Caco-2 (cell line): ENCODE results near the gene PITPNM3. TPM values are rescaled to one million over a fixed set of nuclear protein-coding genes. Genes with fewer than 3 reads are reported as not detected.
"Not testable (repeated sequence)": the region's sequence is repeated elsewhere in the genome, so short reads cannot be mapped to it uniquely, and the experiment has no call there.

Experiments used
- BruUV-seq: library from RNA; stranded (reverse); fragments of 400-500 nt; replicated peaks from 2 replicates; lab custom pipeline; 2021; lab: Mats Ljungman, UMichigan
- CTCF ChIA-PET: fragments of 300-600 bp; sonication (Branson Sonifier 250); formaldehyde crosslinking; loops from one replicate; lab custom pipeline; 2022; ENCODE audit warnings: antibody characterized with exemption; lab: Charles Lee
- POLR2A ChIA-PET: fragments of 300-600 bp; sonication (Branson Sonifier 250); formaldehyde crosslinking; loops from one replicate; lab custom pipeline; 2022; ENCODE audit warnings: antibody characterized with exemption; lab: Charles Lee
- DNase-seq, 2 experiments: peaks; one replicate each; pipeline versions ENCODE4 v3.0.0 to v3.0.0-alpha.2; 2020 to 2022
- H3K27me3 ChIP-seq: replicated peaks from 2 replicates; pipeline ENCODE4 v1.6.0; 2011; ENCODE audit warnings: low read length; ENCODE audit not compliant: control insufficient read depth, insufficient read depth
- H3K36me3 ChIP-seq: 2 replicates; pipeline ENCODE4 v1.5.1; 2011; ENCODE audit warnings: low read length; ENCODE audit not compliant: control insufficient read depth, insufficient read depth
- H3K4me1 ChIP-seq: fragments of 250-450 bp; sonication (Bioruptor Pico); 2 replicates; pipeline ENCODE4 v1.5.1; 2020; ENCODE audit warnings: mild to moderate bottlenecking
- H3K4me3 ChIP-seq: 2 replicates; pipeline ENCODE4 v1.5.1; 2011; ENCODE audit warnings: low read depth, mild to moderate bottlenecking, control low read depth, low read length
- H3K9me3 ChIP-seq: fragments of 250-450 bp; sonication (Bioruptor Pico); 2 replicates; pipeline ENCODE4 v1.5.1; 2020; ENCODE audit warnings: mild to moderate bottlenecking, moderate library complexity
- H3K27ac Mint-ChIP-seq: one replicate; pipeline ENCODE4 v1.8.0; 2022; ENCODE audit warnings: mixed read lengths; ENCODE audit not compliant: unreplicated experiment
- H3K27me3 Mint-ChIP-seq: one replicate; pipeline ENCODE4 v1.8.0; 2022; ENCODE audit warnings: mixed read lengths; ENCODE audit not compliant: insufficient read depth, unreplicated experiment
- H3K36me3 Mint-ChIP-seq: one replicate; pipeline ENCODE4 v1.8.0; 2022; ENCODE audit warnings: mild to moderate bottlenecking, mixed read lengths; ENCODE audit not compliant: insufficient read depth, unreplicated experiment
- H3K4me1 Mint-ChIP-seq: one replicate; pipeline ENCODE4 v1.8.0; 2022; ENCODE audit warnings: low read depth, mixed read lengths; ENCODE audit not compliant: unreplicated experiment
- H3K4me3 Mint-ChIP-seq: one replicate; pipeline ENCODE4 v1.8.0; 2022; ENCODE audit warnings: mild to moderate bottlenecking, moderate library complexity, mixed read lengths; ENCODE audit not compliant: unreplicated experiment
- H3K9me3 Mint-ChIP-seq: one replicate; pipeline ENCODE4 v1.8.0; 2022; ENCODE audit warnings: mixed read lengths; ENCODE audit not compliant: unreplicated experiment
- CTCF ChIP-seq, 2 experiments: fragments of 200-600 bp in 1 of 2; IDR thresholded peaks; 1 replicate in 1 of 2; 2 replicates in 1 of 2; pipeline versions ENCODE4 v1.5.1 to v1.8.0; 2011 to 2022; ENCODE audit warnings: antibody characterized with exemption in 1 of 2, control low read depth in 1 of 2, inconsistent platforms in 1 of 2, low read depth in 1 of 2, low read length in 1 of 2, mild to moderate bottlenecking in 1 of 2, moderate library complexity in 1 of 2; ENCODE audit not compliant: insufficient read depth in 1 of 2, severe bottlenecking in 1 of 2, unreplicated experiment in 1 of 2
- intact Hi-C: fragments of 100-400 bp; cut with micrococcal nuclease; formaldehyde crosslinking; loops from one replicate; pipeline ENCODE4 v1.10.0; 2022; ENCODE audit not compliant: unreplicated experiment
- total RNA-seq: library from RNA; stranded (reverse); gene quantifications from 2 replicates; pipeline ENCODE4 v1.2.3, GENCODE V29; 2022

Gene PITPNM3
- total RNA-seq, 1 experiment from 2014 or later = 0.50 TPM

GRCh38 chr17:6573982-6574686 is 17.8 kb upstream of the PITPNM3 start:
- Histone ChIP-seq H3K4me3 (no peak overlapping the region), H3K4me1 (no peaks in the 10 kb centered on the region), H3K27me3 (no peaks in the 10 kb centered on the region), H3K9me3 (no peaks in the 10 kb centered on the region), H3K36me3 (no peaks in the 10 kb centered on the region)
- H3K9me3 Mint-ChIP-seq = no peaks in the 10 kb centered on the region
- no peak for DNase-seq
- no peak overlapping the region for H3K27ac Mint-ChIP-seq
- H3K36me3 Mint-ChIP-seq = no peaks in the 10 kb centered on the region
- BruUV-seq = no TSS peak
- no peak overlapping the region for H3K4me3 Mint-ChIP-seq
- intact Hi-C loops = no loop called here
- TF ChIP-seq CTCF (IDR thresholded peaks at IDR 0.05; ENCODE audit: insufficient read depth in 1 of 2, low read depth in 1 of 2, low read length in 1 of 2, severe bottlenecking in 1 of 2, unreplicated experiment in 1 of 2) = no peak
- H3K4me1 Mint-ChIP-seq = no peaks in the 10 kb centered on the region
- H3K27me3 Mint-ChIP-seq = no peaks in the 10 kb centered on the region
- CTCF ChIA-PET = no interaction called here
- POLR2A ChIA-PET = no interaction called here

GRCh38 chr17:6573495-6573894 is 17.1 kb upstream of the PITPNM3 start:
- H3K4me3 ChIP-seq, H3K36me3 Mint-ChIP-seq, POLR2A ChIA-PET, DNase-seq, H3K27me3 ChIP-seq, CTCF ChIA-PET, H3K4me3 Mint-ChIP-seq, intact Hi-C loops, H3K9me3 ChIP-seq, H3K9me3 Mint-ChIP-seq, BruUV-seq, H3K4me1 Mint-ChIP-seq, H3K36me3 ChIP-seq, H3K4me1 ChIP-seq, H3K27me3 Mint-ChIP-seq, H3K27ac Mint-ChIP-seq: not testable (repeated sequence)

DNA sequence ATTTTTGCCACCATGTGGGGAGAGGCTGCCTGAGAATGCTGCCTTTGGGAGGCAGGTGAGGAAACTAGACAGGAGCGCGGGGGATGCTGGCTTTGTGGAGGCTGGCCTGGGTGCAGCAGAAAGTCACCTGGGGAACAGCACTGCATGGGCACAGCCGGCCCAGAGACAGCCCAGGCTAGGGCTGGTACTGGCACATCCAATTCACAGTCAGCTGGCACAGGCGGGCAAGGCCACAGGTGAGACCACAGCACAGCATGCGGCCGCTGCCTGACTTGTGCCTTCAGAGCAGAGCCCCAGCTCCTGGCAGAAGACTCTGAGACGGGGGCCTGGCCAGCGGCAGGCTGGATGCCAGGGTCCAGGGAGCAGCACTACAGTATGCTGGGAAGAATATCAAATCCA is 16.6 kb upstream of the PITPNM3 start:
- no peaks in the 10 kb centered on the region for H3K9me3 Mint-ChIP-seq
- DNase-seq = no peak
- no TSS peak for BruUV-seq
- Histone ChIP-seq H3K36me3 (no peaks in the 10 kb centered on the region), H3K27me3 (no peaks in the 10 kb centered on the region), H3K4me3 (no peak overlapping the region), H3K4me1 (no peaks in the 10 kb centered on the region), H3K9me3 (no peaks in the 10 kb centered on the region)
- CTCF ChIA-PET = no interaction called here
- POLR2A ChIA-PET = no interaction called here
- H3K27me3 Mint-ChIP-seq = no peaks in the 10 kb centered on the region
- intact Hi-C loops = no loop called here
- H3K4me3 Mint-ChIP-seq = no peak overlapping the region
- H3K27ac Mint-ChIP-seq = no peak overlapping the region
- no peaks in the 10 kb centered on the region for H3K36me3 Mint-ChIP-seq
- no peaks in the 10 kb centered on the region for H3K4me1 Mint-ChIP-seq
- TF ChIP-seq CTCF (IDR thresholded peaks at IDR 0.05; ENCODE audit: insufficient read depth in 1 of 2, low read depth in 1 of 2, low read length in 1 of 2, severe bottlenecking in 1 of 2, unreplicated experiment in 1 of 2) = no peak
